GM18526 (cell line): Measurements from ENCODE around the gene IGFBP5.

ENCODE experiments used
- POLR2A ChIP-seq: IDR thresholded peaks from 3 replicates; pipeline ENCODE4 v1.6.1; 2011; ENCODE audit not compliant: insufficient read length; ENCODE audit errors: extremely low read depth

The IGFBP5 gene

GRCh38 chr2:216666461-216667233, 28.7 kb downstream of the IGFBP5 start:
- TF ChIP-seq POLR2A, result no peak

- TF ChIP-seq POLR2A, result no peak
These were observed 29.6 kb downstream of the IGFBP5 start for GRCh38 chr2:216665717-216666116.

GRCh38 chr2:216665242-216665641, 30.1 kb downstream of the IGFBP5 start:
- no peak for TF ChIP-seq POLR2A

- TF ChIP-seq POLR2A, result no peak
These were observed 30.7 kb downstream of the IGFBP5 start for GRCh38 chr2:216664593-216665034.

- TF ChIP-seq POLR2A, result no peak
These were observed 31.5 kb downstream of the IGFBP5 start for GRCh38 chr2:216663846-216664245.

GRCh38 chr2:216663106-216663505, 32.2 kb downstream of the IGFBP5 start:
- TF ChIP-seq POLR2A, result no peak

- no peak for TF ChIP-seq POLR2A
These were observed 33.5 kb downstream of the IGFBP5 start for GRCh38 chr2:216661639-216662375.

- no peak for TF ChIP-seq POLR2A
These were observed 34.3 kb downstream of the IGFBP5 start for GRCh38 chr2:216661051-216661450.

GRCh38 chr2:216660496-216660895, 34.9 kb downstream of the IGFBP5 start:
- no peak for TF ChIP-seq POLR2A

GRCh38 chr2:216659276-216659675, 36.1 kb downstream of the IGFBP5 start:
- no peak for TF ChIP-seq POLR2A

GRCh38 chr2:216658757-216659156, 36.6 kb downstream of the IGFBP5 start:
- TF ChIP-seq POLR2A, result no peak

GRCh38 chr2:216657980-216658379, 37.4 kb downstream of the IGFBP5 start:
- TF ChIP-seq POLR2A, result no peak

GRCh38 chr2:216657086-216657855, 38.1 kb downstream of the IGFBP5 start:
- no peak for TF ChIP-seq POLR2A

- no peak for TF ChIP-seq POLR2A
These were observed 40.8 kb downstream of the IGFBP5 start for GRCh38 chr2:216654528-216655052.

GRCh38 chr2:216653931-216654365, 41.4 kb downstream of the IGFBP5 start:
- no peak for TF ChIP-seq POLR2A
